Measurements from ENCODE around the gene IRS2. TPM values are rescaled to one million over a fixed set of nuclear protein-coding genes. Genes with fewer than 3 reads are reported as not detected.

IRS2 gene
- polyA plus RNA-seq, 1 of the 3 experiments (the other 2 are of a cell fraction), result 7.0 TPM

- TF ChIP-seq TEAD4 (IDR thresholded peaks at IDR 0.05; ENCODE audit: borderline replicate concordance, insufficient read depth) (no peak), RCOR1 (IDR thresholded peaks at IDR 0.05; ENCODE audit: low read length) (no peak), MEF2A (IDR thresholded peaks at IDR 0.05; ENCODE audit: borderline replicate concordance, low read depth) (no peak), TCF12 (IDR thresholded peaks at IDR 0.05) (no peak), SMC3 (IDR thresholded peaks at IDR 0.05; ENCODE audit: low read depth, low read length) (no peak), GABPA (IDR thresholded peaks at IDR 0.05; ENCODE audit: low read depth) (no peak), FOSL2 (IDR thresholded peaks at IDR 0.05; ENCODE audit: borderline replicate concordance, low read depth) (no peak), EZH2phosphoT487 (IDR thresholded peaks at IDR 0.05; ENCODE audit: borderline replicate concordance, low read depth) (no peak), EP300 (IDR thresholded peaks at IDR 0.05; ENCODE audit: borderline replicate concordance in 1 of 2, low read depth in 1 of 2, low read length in 1 of 2) (no peak), ELF1 (IDR thresholded peaks at IDR 0.05) (no peak), YY1 (IDR thresholded peaks at IDR 0.05; ENCODE audit: low read depth) (no peak), MXI1 (IDR thresholded peaks at IDR 0.05; ENCODE audit: low read depth, low read length) (no peak), POLR2AphosphoS5 (IDR thresholded peaks at IDR 0.05; ENCODE audit: low read depth, low read length) (no peak), FOXM1 (IDR thresholded peaks at IDR 0.05; ENCODE audit: low read depth) (no peak)
- TF ChIP-seq, protein P1, sequence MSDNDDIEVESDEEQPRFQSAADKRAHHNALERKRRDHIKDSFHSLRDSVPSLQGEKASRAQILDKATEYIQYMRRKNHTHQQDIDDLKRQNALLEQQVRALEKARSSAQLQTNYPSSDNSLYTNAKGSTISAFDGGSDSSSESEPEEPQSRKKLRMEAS (IDR thresholded peaks at IDR 0.05; ENCODE audit: low read depth), result no peak
- TF ChIP-seq, protein P2, sequence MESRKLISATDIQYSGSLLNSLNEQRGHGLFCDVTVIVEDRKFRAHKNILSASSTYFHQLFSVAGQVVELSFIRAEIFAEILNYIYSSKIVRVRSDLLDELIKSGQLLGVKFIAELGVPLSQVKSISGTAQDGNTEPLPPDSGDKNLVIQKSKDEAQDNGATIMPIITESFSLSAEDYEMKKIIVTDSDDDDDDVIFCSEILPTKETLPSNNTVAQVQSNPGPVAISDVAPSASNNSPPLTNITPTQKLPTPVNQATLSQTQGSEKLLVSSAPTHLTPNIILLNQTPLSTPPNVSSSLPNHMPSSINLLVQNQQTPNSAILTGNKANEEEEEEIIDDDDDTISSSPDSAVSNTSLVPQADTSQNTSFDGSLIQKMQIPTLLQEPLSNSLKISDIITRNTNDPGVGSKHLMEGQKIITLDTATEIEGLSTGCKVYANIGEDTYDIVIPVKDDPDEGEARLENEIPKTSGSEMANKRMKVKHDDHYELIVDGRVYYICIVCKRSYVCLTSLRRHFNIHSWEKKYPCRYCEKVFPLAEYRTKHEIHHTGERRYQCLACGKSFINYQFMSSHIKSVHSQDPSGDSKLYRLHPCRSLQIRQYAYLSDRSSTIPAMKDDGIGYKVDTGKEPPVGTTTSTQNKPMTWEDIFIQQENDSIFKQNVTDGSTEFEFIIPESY (IDR thresholded peaks at IDR 0.05; ENCODE audit: borderline replicate concordance, low read depth), result no peak
- ChIA-PET CTCF (no interaction called here), POLR2A (no interaction called here)
- Histone ChIP-seq H3K4me3 (ENCODE audit: low read depth in 2 of 2, low read length in 1 of 2) (no peak overlapping the region), H3K9me2 (no peaks in the 10 kb centered on the region), H3F3A (replicated peaks; ENCODE audit: insufficient read depth) (no peaks in the 10 kb centered on the region), H3K27ac (ENCODE audit: low read depth in 2 of 2, low read length in 1 of 2) (no peak overlapping the region), H3K79me2 (ENCODE audit: insufficient read depth) (no peaks in the 10 kb centered on the region), H3K9ac (no peak overlapping the region), H3K9me3 (no peaks in the 10 kb centered on the region), H4K20me1 (ENCODE audit: insufficient read depth) (no peaks in the 10 kb centered on the region), H3K4me1 (ENCODE audit: control insufficient read depth in 1 of 2, insufficient read depth in 2 of 2, low read depth in 1 of 2, low read length in 1 of 2) (peaks cover 0 to 25% of the 10 kb centered on the region in 2 experiments; a peak in 2 of 4 replicates), H3K4me2 (no peak overlapping the region), H2AFZ (ENCODE audit: low read depth) (no peak overlapping the region), H3K36me3 (replicated peaks in 1 of 2; ENCODE audit: control insufficient read depth in 1 of 2, insufficient read depth in 2 of 2, low read length in 1 of 2) (no peaks in the 10 kb centered on the region), H3K27me3 (ENCODE audit: insufficient read depth) (no peaks in the 10 kb centered on the region)
- DNase-seq, result no peak
- 86% methylated on average over 13 of the region's 13 CpGs for WGBS (ENCODE audit: low lambda C conversion rate)
These were observed 55.5 kb downstream of the IRS2 start for GRCh38 chr13:109730812-109731335.

All from SK-N-SH (cell line).